ENCODE data around the gene CAPN8.

The CAPN8 gene

GRCh38 chr1:223653431-223653830 lies 12.1 kb downstream of the CAPN8 start:
- no peak for DNase-seq

DNA sequence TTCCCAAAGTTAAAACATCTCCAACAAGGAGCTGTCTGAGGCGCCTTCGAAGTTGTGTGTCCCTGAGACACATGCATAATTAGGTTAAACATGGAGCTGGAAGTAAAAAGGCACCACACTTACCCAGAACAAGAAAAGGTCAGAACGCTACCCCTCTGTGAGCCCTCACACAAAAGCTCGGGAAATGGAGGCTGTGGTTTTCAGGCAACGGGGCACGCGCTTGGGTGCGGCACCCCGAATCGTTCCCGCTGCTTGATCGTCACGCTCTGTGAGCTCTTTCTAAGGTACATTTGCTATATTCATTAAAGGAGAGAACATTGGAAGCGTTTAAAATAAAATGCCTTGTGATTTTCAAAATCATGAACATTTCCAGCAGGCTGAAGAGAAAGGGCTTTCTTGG lies 12.5 kb downstream of the CAPN8 start:
- no peak for DNase-seq

DNA sequence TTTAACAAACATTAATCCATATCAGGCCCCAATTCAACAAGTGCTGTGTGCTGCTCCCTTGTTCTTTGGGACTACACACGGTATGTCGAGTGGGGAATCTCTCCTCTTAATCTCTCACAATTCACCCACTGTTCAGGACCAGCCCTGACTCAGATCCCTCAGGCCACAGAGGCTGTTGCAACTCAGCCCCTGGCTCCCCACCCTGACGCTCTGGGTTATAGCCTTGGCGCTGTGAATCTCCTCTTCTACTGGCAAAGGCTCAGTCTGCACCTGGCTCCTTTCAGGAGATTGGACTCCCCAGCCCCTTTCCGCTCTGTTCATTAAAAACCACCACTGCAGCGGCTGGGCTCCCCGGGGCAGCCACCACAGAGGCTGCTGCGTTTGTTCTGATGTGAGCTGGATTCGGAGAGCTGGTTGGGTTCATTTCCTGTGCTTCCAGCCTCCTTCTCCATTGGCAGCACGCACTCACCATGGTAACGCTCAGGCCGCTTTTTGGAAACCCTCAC lies 13.0 kb downstream of the CAPN8 start:
- DNase-seq: no peak

- DNase-seq: no peak
Measured at GRCh38 chr1:223651291-223651991, 14.1 kb downstream of the CAPN8 start.

DNA sequence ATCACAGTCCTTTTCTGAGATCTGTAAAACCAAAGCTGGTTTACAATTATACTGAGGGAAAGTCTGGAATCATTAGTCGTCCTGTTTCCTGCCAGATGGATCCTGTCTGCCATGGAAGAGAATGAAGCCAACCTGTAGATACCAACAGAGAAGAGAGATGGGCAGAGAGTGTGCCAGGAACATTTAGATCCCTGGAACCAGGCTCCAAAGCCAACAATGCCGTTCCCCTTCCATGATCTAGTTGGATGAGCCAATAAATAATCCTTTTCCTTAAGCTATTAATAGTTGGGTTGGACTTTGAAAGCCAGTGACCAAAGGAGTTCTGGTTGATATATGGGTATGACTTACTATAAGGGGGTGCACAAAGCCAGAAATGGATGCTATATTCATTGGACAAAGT lies 15.0 kb downstream of the CAPN8 start:
- no peak for DNase-seq

GRCh38 chr1:223649222-223649621 lies 16.3 kb downstream of the CAPN8 start:
- DNase-seq: no peak

DNA sequence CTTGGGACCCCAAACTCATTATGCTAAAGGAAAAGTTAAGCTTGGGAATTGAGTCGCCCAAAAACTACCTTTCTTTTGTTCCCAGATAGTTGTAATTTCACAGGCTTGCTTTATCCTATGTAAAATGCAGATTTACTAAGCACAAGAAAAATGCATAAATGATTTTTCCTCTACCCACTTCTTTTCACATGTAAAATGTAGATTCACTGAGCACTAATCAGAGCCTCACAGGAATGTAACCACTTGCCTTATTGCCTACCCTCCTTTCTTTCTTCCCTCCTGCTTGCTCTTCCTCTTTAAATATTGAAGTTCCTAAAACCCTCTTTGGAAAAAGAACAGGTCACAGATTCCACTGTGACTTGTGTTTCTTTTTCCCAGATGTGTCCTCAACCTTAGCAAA lies 18.3 kb downstream of the CAPN8 start:
- DNase-seq: no peak

GRCh38 chr1:223645903-223646302 lies 19.6 kb downstream of the CAPN8 start:
- no peak for DNase-seq

DNA sequence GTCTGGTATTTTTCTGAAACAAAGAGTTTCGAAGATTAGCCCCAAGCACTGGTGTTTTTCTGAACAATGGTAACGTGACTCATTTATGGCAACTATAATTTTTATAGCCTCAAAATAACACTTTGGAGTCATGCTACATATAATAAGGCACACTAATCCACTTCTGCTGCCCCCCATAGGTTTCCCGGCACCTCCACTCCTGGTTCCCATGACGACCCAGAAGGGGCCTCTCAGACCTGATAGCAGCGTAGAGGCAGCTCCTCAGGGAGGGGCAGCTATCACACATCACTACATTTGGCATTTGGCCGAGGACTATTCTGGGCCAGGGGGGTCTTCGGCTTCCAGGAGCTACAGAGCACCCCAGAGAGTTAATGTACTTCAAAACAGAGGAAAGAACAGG lies 23.3 kb downstream of the CAPN8 start:
- peak; percentile 58 for DNase-seq

- DNase-seq: no peak
Measured at GRCh38 chr1:223641523-223642039, 23.9 kb downstream of the CAPN8 start.

DNA sequence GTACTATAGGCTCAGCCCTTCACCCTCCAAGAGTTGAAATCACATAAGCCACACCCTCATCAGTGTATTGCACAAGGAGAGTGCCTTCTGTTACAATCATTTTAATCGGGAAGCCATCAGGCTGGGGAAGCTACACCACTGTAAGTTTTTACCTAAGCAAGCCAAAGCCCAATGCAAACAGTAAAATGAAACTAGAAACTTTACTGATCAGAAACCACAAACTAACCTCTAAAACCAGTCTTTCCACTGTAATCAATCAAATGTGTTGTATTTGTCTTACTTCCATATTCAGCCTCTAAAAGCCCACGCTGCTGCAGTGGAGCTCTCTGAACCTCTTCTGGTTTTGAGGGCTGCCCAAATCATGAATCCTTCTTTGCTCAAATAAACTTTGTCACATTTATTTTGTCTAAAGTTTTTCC lies 26.2 kb downstream of the CAPN8 start:
- no peak for DNase-seq

GRCh38 chr1:223635236-223635635 lies 30.3 kb downstream of the CAPN8 start:
- DNase-seq: no peak

DNA sequence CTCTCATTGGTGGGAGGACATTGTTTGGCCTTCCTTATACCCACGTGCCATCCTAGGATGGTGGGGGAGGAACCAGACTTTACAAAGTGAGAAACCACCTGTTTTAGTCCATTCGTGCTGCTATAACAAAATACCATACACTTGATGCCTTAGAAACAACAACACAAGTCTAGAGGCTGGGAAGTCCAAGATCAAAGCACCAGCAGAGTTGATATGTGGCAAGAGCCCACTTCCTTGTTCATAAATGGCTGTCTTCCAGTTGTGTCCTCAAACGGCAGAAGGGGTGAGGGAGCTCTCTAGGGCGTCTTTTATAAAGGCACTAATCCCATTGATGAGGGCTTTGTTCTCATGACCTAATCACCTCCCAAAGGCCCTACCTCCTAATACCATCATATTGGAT lies 31.1 kb downstream of the CAPN8 start:
- DNase-seq: no peak

- no peak for DNase-seq
Measured at GRCh38 chr1:223631956-223632355, 33.5 kb downstream of the CAPN8 start.

GRCh38 chr1:223631473-223631872 lies 34.0 kb downstream of the CAPN8 start:
- no peak for DNase-seq

GRCh38 chr1:223629126-223629457 lies 36.4 kb downstream of the CAPN8 start:
- DNase-seq: no peak

GRCh38 chr1:223628233-223629125 lies 37.0 kb downstream of the CAPN8 start:
- no peak for DNase-seq

DNA sequence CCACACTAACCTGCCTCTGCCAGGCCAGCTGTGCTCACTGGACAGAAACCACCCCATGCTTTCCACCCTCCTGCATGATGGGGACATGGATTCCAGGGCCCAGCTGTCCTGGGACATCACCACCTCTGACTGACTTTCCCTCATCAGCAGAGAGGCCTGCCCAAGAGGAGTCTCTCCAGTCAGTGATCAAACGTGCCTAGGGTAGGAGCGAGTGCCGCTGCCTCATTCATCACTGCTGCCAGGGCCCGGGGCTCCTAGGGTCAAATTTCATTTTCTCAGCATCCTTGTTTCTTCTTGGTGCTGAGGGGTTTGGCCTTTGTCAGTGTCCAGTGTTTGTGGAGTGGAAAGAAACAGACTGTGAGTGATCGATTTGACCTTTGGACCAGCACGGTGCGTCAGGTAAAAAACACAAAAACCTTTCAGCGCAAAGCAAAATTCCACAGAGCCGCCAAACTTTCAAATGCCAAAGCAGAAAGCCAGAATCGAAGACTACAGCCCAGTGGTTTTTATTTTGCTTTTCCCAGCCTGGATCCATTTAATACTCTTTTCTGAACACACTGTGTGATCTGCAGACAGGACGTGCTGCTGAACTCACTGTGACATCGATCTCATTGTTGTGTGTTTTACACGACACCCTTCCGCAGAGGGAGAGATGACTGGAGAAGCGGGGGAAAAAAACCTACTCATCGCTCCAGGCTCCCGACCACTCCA lies 43.2 kb downstream of the CAPN8 start:
- DNase-seq: no peak

- DNase-seq: no peak
Measured at GRCh38 chr1:223621312-223621734, 44.2 kb downstream of the CAPN8 start.

GRCh38 chr1:223620297-223620897 lies 45.1 kb downstream of the CAPN8 start:
- DNase-seq: no peak

DNA sequence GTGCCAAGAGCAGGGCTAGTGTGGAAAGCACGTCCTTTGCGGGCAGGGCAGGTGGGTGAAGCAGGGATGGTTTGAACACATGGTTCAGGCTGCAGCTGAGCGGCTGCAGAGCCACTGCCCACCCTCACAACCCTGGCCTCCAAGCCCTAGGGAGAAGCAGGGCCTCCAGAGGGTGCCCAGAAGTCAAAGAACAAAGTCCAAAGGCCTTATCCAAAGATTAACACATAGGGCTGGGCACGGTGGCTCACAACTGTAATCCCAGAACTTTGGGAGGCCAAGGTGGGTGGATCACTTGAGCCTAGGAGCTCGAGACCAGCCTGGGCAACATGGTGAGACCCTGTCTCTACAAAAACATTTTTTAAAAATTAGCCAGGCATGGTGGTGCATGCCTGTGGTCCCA lies 46.8 kb downstream of the CAPN8 start:
- no peak for DNase-seq

DNA sequence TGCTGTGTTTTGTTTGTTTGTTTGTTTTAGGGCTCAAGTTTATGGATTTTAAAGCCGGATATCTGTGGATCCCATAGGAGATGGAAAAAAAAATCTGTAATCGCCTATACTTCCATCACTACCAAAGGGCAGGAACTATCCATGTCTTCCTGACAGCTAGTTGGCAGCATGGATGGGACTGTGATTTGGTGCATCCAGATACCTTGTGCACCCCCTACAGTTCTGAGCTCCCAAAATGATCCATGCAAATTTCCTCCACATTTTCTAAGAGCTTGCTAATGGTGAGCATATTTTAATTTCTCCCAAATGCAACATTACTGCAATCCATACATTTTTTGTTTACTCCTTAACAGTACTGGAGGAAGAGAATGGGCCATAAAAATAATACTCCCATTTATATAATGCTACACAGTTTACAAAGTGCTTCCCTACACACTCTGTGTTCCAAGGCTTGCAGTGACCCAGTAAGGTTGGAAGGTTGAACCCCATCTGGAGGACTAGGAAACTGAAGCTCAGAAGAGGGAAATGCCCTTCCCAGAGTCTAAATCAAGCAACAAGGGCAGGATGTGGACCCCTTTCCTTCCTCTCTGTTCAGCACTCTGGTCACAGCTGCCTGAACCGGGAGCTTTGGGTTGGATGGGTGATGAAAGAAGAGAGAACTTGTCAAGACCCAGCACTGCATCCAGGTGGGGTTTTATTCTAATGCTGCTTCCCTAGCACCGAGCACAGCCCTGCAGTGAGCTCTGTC lies 48.0 kb downstream of the CAPN8 start:
- no peak for DNase-seq

Measured in NCI-H1436 treated with DMSO at 0.1 percent for 48 hours (cell line).